HG03469 (cell line): ENCODE results near the gene BANF2.

Experiments used
- ATAC-seq: cut with Tn5 transposase; IDR thresholded peaks from one replicate; pipeline ENCODE4 v1.9.1; 2021; ENCODE audit warnings: mild to moderate bottlenecking, moderate library complexity, moderate number of reproducible peaks; ENCODE audit not compliant: unreplicated experiment

The BANF2 gene

GRCh38 chr20:17663486-17663885 is 36.3 kb upstream of the BANF2 start:
- no peak for ATAC-seq

- ATAC-seq: no peak
Observed at GRCh38 chr20:17664025-17664633, 35.6 kb upstream of the BANF2 start.

DNA sequence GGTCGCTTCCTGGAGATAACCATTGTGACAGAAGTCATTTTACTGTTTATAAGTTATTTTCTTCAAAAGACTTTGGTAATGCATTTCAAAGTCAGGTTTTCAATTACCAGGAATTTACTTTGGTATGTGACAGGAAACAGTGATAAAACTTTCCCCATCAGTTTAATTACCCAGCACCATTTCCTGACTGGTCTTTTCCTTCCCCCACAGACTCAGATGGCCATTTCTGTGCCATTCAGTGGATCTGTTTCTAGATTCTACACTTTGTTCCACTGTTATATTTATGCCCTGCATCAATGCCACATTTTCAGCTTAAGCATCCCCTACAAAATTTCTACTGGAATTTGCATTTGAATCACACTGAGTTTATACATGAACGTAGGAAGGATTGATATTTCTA is 34.0 kb upstream of the BANF2 start:
- no peak for ATAC-seq

DNA sequence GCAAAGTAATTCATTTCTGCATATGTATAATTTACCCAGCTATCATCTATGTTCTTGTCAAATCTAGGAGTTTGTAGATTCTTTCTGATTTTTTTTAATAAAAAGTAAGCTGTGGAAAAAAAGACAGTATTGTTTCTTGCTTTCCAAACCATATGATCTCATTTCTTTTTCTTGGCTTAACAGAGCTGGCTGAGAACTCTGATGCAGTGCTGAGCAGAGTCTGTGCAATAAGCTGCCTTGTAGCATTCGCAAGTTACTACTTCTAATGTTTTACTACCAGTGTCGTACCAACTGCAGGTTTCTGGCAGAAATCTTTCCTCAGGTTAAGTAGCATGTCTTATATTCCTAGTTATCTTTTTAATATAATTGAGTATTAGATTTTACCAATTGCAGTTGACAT is 33.3 kb upstream of the BANF2 start:
- ATAC-seq: no peak

- no peak for ATAC-seq
Observed at GRCh38 chr20:17667445-17667844, 32.3 kb upstream of the BANF2 start.

DNA sequence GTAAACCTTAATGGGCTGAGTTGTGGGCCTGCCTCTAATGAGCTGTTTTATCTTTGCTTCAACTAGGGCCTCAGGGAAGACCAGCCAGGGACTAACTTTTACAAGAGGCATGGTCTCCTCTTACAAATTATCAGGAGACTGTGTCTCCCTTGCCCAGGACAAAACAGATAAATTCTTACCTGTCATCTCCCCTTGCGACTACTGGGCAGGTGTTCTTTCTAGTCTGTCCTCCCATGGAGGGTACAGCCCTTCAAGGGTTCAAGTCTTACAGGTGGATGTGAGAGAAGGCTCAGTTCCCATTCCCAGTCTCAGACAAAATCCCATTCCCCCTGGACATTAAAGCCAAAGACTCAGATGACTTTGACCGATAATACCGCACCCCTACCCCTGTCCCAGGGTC is 31.3 kb upstream of the BANF2 start:
- no peak for ATAC-seq

- no peak for ATAC-seq
Observed at GRCh38 chr20:17669306-17669931, 30.3 kb upstream of the BANF2 start.

GRCh38 chr20:17671011-17671410 is 28.8 kb upstream of the BANF2 start:
- no peak for ATAC-seq

DNA sequence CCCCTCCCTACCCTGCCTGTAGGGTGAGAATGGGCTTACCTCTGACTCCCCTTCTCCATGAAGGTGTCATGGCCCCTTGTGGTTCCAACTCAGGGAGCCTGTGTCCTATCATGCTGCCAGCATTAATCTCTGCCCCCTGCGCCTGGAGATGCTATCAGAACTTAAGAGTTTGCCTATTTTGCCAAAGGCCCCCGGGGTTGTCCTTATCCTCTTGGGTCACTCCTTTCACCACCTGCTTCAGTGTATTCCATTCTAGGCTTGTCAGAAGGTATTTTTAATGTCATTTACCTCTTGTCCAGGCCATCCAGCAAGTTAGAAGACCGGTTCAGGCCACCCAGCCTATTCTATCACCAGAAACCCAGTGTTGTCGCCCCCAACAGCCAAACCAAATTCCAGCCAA is 28.2 kb upstream of the BANF2 start:
- ATAC-seq: no peak

- no peak for ATAC-seq
Observed at GRCh38 chr20:17673084-17673483, 26.7 kb upstream of the BANF2 start.

GRCh38 chr20:17674722-17675518 is 24.8 kb upstream of the BANF2 start:
- no peak for ATAC-seq

GRCh38 chr20:17675519-17676377 is 24.0 kb upstream of the BANF2 start:
- ATAC-seq: no peak

DNA sequence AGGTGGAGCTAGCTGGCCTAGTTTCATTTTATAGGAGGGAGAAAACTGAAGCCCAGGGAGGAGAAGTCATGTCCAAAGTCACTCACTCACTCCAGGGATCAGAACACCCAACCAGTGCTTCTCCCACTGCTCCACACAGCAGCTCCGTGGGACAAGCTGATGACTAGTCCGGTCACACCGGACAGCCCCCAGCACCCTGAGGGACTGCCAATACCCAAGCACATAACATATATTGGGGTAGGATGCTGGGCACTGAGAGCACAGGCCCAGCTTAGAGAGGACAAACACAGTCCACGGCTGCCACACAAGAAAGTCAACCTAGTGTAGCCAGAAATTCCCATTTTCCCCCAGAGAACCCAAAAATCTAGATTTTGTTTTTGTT is 23.4 kb upstream of the BANF2 start:
- no peak for ATAC-seq

- ATAC-seq: no peak
Observed at GRCh38 chr20:17676942-17677341, 22.8 kb upstream of the BANF2 start.

- ATAC-seq: no peak
Observed at GRCh38 chr20:17678295-17678694, 21.5 kb upstream of the BANF2 start.

- ATAC-seq: no peak
Observed at GRCh38 chr20:17678886-17679285, 20.9 kb upstream of the BANF2 start.

- no peak for ATAC-seq
Observed at GRCh38 chr20:17679941-17680835, 19.6 kb upstream of the BANF2 start.

- peak; percentile 34 for ATAC-seq
Observed at GRCh38 chr20:17680836-17681725, 18.7 kb upstream of the BANF2 start.

- ATAC-seq: no peak
Observed at GRCh38 chr20:17681726-17682102, 18.1 kb upstream of the BANF2 start.
